ENCODE measurements around the gene DGKB. TPM values are rescaled to one million over a fixed set of nuclear protein-coding genes. Genes with fewer than 3 reads are reported as not detected.

DGKB gene
- polyA plus RNA-seq, 2 of the 4 experiments (the other 2 are of a cell fraction): 0.01 TPM; not detected in 1

DNA sequence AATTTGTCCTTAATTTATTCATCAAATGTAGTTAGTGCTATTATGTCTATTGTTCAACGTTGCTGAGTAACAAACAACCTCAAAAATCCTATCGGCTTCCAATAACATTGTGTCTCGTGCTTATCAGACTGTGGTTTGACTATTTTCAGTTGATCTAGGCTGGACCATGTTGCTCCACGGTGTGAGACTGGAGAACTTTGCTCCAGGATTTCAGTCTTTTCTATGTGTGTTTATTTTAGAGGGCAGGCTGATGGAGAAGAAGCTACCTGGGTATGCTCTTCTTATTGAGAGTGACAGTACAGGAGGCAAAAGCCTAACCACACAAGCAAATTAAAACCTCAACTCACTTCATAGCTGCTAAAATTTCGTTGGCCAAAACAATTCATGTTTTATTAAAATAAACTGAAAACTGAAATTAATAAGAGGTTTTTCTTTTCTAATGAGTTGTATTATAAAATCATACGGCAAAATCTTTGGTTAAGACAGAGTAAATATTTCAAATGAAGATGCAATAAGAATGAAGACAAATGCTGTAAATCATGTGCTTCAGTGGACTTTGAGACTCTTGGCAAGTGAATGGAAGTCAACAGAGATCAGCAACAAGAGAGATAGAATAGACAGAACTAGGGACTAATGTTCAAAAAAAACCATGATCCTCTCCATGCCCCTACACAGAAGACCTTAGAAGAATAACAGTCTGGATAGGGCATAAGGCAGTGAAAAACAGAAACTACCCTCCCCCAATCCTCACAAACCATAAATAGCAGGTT, 495.1 kb downstream of the DGKB start:
- TF ChIP-seq HEYL (CRISPR knock-in tag; IDR thresholded peaks at IDR 0.05) (no peak), RAD21 (conservative IDR thresholded peaks at IDR 0.05 in 1 of 2, IDR thresholded peaks at IDR 0.05 in 1 of 2) (no peak), BHLHE40 (IDR thresholded peaks at IDR 0.05; ENCODE audit: low read depth, low read length) (no peak), CHD2 (IDR thresholded peaks at IDR 0.05; ENCODE audit: low read length, partially characterized antibody) (no peak), RNF2 (IDR thresholded peaks at IDR 0.05; ENCODE audit: borderline replicate concordance, low read depth) (no peak), FOSL2 (IDR thresholded peaks at IDR 0.05) (no peak), FOSL2 (CRISPR knock-in tag; IDR thresholded peaks at IDR 0.05) (no peak), RFX5 (IDR thresholded peaks at IDR 0.05) (no peak)
- TF ChIP-seq, protein P1, sequence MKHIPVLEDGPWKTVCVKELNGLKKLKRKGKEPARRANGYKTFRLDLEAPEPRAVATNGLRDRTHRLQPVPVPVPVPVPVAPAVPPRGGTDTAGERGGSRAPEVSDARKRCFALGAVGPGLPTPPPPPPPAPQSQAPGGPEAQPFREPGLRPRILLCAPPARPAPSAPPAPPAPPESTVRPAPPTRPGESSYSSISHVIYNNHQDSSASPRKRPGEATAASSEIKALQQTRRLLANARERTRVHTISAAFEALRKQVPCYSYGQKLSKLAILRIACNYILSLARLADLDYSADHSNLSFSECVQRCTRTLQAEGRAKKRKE (CRISPR knock-in tag; IDR thresholded peaks at IDR 0.05; ENCODE audit: low read depth): no peak
- TF ChIP-seq, protein P2, sequence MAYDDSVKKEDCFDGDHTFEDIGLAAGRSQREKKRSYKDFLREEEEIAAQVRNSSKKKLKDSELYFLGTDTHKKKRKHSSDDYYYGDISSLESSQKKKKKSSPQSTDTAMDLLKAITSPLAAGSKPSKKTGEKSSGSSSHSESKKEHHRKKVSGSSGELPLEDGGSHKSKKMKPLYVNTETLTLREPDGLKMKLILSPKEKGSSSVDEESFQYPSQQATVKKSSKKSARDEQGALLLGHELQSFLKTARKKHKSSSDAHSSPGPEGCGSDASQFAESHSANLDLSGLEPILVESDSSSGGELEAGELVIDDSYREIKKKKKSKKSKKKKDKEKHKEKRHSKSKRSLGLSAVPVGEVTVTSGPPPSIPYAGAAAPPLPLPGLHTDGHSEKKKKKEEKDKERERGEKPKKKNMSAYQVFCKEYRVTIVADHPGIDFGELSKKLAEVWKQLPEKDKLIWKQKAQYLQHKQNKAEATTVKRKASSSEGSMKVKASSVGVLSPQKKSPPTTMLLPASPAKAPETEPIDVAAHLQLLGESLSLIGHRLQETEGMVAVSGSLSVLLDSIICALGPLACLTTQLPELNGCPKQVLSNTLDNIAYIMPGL (CRISPR knock-in tag; IDR thresholded peaks at IDR 0.05; ENCODE audit: borderline replicate concordance): no peak
- POLR2A ChIA-PET: interaction anchor here (0.6 kb wide), 1 partner anchor 576 kb away, joined by 6 read pairs; no protein-coding TSS in a partner anchor

DNA sequence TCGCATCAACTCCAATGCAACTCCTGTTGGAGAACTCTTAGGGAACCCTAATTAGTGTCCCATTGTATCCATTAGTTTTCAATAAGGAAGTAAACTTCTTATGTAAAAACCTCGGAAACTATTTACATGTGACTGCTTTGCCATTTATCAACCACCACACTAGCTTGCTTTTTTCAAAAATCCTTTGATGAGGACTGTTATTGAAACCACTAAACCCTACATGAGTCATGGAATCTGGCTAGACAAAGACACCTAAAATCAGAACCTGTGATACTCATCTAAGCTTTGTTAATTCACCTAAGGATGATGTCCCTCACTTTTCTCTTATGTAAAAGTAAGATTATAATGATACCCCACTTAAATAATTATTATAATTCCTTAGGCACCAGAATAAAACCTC, 499.0 kb downstream of the DGKB start:
- Histone ChIP-seq H3K4me2 (no peak overlapping the region), H3K27ac (no peak overlapping the region), H3K9me3 (no peaks in the 10 kb centered on the region), H3K4me1 (no peaks in the 10 kb centered on the region), H3K4me3 (no peak overlapping the region)
- DNase-seq (ENCODE audit: low read depth in 1 of 2, low spot score in 1 of 2): no peak
- ATAC-seq: no peak
- ChIA-PET CTCF (interaction anchor here (0.7 kb wide), 1 partner anchor 326 kb away, joined by 3 read pairs; no protein-coding TSS in a partner anchor), POLR2A (no interaction called here)
- no peak for FAIRE-seq
- 6% methylated on average over 2 of the region's 2 CpGs for WGBS (ENCODE audit: missing lambda C conversion rate)
- TF ChIP-seq NFE2L2 (conservative IDR thresholded peaks at IDR 0.05; ENCODE audit: low read length) (no peak), EHMT2 (IDR thresholded peaks at IDR 0.05; ENCODE audit: low read depth) (no peak), HDAC2 (IDR thresholded peaks at IDR 0.05) (no peak), JUN (IDR thresholded peaks at IDR 0.05) (no peak), ESRRA (IDR thresholded peaks at IDR 0.05; ENCODE audit: borderline replicate concordance, low read length) (no peak), SMC3 (IDR thresholded peaks at IDR 0.05) (no peak), RNF2 (IDR thresholded peaks at IDR 0.05; ENCODE audit: borderline replicate concordance, low read depth) (no peak), RCOR1 (IDR thresholded peaks at IDR 0.05; ENCODE audit: low read depth, low read length) (no peak), HOXB13 (CRISPR knock-in tag; IDR thresholded peaks at IDR 0.05; ENCODE audit: low read depth) (no peak), RFX5 (IDR thresholded peaks at IDR 0.05) (no peak), PHF8 (IDR thresholded peaks at IDR 0.05; ENCODE audit: borderline replicate concordance, low read depth) (no peak), POLR2A (IDR thresholded peaks at IDR 0.05; ENCODE audit: low read length) (no peak), TFCP2L1 (CRISPR knock-in tag; IDR thresholded peaks at IDR 0.05) (no peak), FOSL2 (IDR thresholded peaks at IDR 0.05) (no peak), FOSL2 (CRISPR knock-in tag; IDR thresholded peaks at IDR 0.05) (no peak), RARB (CRISPR knock-in tag; IDR thresholded peaks at IDR 0.05) (no peak), NPAS2 (CRISPR knock-in tag; IDR thresholded peaks at IDR 0.05; ENCODE audit: borderline replicate concordance) (no peak)
- TF ChIP-seq, protein P3, sequence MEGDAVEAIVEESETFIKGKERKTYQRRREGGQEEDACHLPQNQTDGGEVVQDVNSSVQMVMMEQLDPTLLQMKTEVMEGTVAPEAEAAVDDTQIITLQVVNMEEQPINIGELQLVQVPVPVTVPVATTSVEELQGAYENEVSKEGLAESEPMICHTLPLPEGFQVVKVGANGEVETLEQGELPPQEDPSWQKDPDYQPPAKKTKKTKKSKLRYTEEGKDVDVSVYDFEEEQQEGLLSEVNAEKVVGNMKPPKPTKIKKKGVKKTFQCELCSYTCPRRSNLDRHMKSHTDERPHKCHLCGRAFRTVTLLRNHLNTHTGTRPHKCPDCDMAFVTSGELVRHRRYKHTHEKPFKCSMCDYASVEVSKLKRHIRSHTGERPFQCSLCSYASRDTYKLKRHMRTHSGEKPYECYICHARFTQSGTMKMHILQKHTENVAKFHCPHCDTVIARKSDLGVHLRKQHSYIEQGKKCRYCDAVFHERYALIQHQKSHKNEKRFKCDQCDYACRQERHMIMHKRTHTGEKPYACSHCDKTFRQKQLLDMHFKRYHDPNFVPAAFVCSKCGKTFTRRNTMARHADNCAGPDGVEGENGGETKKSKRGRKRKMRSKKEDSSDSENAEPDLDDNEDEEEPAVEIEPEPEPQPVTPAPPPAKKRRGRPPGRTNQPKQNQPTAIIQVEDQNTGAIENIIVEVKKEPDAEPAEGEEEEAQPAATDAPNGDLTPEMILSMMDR (IDR thresholded peaks at IDR 0.05): no peak
- TF ChIP-seq, protein P2 (CRISPR knock-in tag; IDR thresholded peaks at IDR 0.05; ENCODE audit: borderline replicate concordance): no peak

More for the DNA sequence above, 495.1 kb downstream of the DGKB start:
- DNase-seq (ENCODE audit: low read depth in 1 of 2, low spot score in 1 of 2) (no peak), FAIRE-seq (no peak), ATAC-seq (no peak)
- Histone ChIP-seq H3K4me3 (no peak overlapping the region), H3K27ac (no peak overlapping the region), H3K4me1 (no peaks in the 10 kb centered on the region), H3K4me2 (no peak overlapping the region), H3K9me3 (no peaks in the 10 kb centered on the region)
- CTCF ChIA-PET: no interaction called here
- 18% methylated on average over 6 of the region's 6 CpGs for WGBS (ENCODE audit: missing lambda C conversion rate)

Measured in A549 (cell line).